SH-SY5Y (cell line): ENCODE results near the gene NTM.

Experiments used
- GATA2 ChIP-seq: IDR thresholded peaks from 2 replicates; pipeline ENCODE4 v1.6.1; 2011; ENCODE audit warnings: mild to moderate bottlenecking, low read depth, low read length
- GATA3 ChIP-seq: IDR thresholded peaks from 2 replicates; pipeline ENCODE4 v1.6.1; 2011; ENCODE audit warnings: low read depth, mild to moderate bottlenecking, low read length, moderate library complexity

- TF ChIP-seq GATA2: no peak
- no peak for TF ChIP-seq GATA3
Measured at GRCh38 chr11:132301465-132301864, 931.0 kb downstream of the NTM start.
